HG02884 (cell line): ENCODE results near the gene VDAC1.
"Not testable (repeated sequence)": the region's sequence is repeated elsewhere in the genome, so short reads cannot be mapped to it uniquely, and the experiment has no call there.

Source experiments
- ATAC-seq: cut with Tn5 transposase; IDR thresholded peaks from one replicate; pipeline ENCODE4 v1.9.1; 2021; ENCODE audit warnings: mild to moderate bottlenecking, moderate library complexity; ENCODE audit not compliant: unreplicated experiment

Gene VDAC1, protein sequence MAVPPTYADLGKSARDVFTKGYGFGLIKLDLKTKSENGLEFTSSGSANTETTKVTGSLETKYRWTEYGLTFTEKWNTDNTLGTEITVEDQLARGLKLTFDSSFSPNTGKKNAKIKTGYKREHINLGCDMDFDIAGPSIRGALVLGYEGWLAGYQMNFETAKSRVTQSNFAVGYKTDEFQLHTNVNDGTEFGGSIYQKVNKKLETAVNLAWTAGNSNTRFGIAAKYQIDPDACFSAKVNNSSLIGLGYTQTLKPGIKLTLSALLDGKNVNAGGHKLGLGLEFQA

DNA sequence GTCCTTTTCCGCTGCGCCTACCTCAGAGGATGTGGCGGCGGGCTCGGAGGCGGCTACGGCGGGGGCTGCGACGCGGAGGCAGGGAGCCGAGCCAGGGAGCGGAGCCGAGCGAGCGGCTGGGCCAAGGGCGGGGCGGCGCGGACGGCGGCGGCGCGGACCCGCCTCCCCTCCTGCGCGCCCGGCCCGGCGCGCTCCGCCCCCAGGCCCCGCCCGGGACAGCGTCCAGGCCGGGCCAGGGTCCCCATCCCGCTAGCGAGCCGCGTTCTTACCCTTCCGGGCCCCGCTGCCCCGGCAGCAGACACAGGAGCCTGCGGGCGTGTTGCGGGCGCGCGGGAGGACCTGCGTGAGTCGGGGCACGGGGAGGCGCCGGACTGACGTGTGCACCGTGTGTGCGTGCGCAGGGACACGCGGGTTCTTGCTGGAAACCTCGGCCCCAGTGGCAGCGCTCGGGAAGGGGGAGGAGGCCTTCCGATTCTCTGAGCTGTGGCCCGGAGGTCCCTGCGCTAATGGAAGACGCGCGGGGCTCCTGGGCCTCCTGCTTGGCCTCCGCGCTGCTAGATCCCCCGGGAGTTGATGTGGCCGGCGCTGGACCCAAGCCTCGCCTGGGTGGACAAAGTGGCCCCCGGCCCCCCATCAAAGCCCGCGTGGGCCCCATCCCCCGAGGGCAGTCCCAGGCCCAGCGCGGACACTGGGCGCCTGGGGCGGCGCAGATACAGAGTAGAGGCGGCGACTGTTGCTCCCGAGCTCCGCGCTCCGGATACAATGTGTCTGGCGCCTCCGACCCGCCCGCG is at the start of gene VDAC1:
Gene VDAC1 (minus strand): TSS at position 350 of the 791 bp plus-strand sequence. CDS start 11,963 bp downstream, outside the sequence.
- peak; percentile 60 for ATAC-seq

DNA sequence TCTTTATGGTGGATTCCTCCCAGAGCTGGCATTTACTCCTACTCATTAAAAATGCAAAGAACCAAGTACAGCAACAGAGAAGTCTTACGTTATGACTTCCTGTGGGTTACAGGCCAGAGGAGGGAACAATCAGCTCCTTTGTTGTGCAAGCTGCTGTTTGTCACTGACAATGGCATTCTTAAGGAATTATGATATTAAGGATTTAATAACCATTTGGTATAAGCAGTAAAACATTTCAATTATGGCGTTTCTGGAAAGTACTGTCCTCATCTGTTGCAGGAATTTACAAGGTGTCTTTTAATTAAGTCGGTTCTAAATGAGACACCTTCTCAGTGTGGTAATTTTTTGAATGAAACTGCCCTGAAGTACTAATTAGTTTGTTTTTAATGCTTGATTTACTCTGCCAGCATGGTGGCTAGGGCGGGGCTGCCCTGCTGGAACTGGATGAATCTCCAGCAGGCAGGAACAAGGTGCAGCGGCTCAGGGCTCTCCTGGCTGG is 49.1 kb upstream of the VDAC1 start:
- no peak for ATAC-seq

DNA sequence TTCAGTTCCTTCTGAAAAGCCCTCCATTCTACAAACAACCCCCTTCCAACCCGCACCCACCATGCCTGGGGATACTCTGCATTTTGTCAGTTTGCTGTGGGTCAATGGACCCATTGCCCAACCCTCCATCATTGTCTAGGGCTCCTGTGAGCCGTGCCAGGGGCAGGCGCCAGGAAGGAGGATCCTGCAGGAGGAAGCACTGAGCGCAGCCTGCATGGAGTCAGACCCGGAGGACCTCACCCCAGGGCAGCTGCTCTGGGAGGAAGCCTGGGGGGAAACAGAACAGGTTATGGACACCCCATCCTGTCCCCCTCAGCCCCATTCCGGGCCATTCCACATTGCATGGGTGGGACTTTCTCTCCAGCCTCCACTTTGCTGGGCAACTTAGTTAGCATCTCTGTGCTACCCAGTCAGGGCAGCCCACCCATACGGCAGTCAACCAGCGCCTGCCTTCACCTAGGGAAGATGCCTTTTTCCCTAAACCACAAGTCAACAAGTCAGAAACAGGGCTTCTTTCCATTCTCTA is 48.6 kb upstream of the VDAC1 start:
- ATAC-seq: no peak

DNA sequence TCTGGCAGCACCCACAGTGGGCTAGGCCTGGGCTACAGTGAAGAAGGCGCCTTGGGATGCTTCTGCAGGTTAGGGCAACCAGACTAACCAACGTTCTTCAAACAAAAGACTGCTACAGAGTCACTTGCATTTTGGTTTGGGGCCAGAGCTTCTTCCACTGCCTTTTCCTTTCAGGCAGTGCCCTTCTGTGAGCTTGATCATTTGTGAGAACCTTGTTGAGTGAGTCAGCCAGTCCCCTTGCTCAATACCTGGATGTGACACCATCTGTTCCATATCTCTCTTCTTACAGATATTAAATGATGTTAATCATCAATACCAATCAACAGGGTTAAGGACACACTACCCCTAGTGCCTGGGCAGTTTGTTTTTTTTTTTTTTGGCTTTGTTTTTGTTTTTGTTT is 46.5 kb upstream of the VDAC1 start:
- ATAC-seq: no peak

DNA sequence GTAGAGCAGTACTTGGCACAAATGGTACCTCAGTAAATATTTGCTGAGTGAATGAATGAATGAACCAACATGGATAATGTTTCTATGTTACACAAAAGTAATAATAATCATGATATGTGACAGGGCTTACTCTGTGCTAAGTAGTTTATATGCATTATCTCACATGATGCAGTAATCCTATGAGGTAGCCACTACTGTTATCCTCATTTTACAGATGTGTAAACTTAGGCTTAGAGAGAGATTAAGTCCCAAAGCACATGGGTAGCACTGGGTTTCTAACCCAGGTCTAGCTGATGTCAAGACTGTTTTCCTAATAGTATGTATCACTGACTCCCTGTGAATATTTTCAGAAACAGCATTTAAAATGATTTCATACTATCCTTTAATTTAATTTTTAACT is 44.1 kb upstream of the VDAC1 start:
- ATAC-seq: no peak

DNA sequence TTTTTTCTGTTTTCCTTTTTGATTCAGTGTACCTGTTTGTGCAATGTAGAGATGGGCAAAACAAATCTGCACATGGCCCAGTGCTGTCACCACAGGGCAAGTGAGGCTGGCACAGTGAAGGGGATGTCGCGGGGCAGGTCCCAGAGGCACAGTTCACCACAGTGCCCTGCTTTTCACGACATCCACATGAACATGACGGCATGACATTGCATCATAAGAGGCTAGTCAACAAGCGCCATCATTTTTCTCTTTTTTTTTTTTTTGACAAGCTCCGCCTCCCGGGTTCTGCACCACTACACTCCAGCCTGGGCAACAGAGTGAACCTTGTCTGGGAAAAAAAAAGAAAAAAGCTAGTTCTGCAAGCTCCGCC is 42.9 kb upstream of the VDAC1 start:
- ATAC-seq: no peak

DNA sequence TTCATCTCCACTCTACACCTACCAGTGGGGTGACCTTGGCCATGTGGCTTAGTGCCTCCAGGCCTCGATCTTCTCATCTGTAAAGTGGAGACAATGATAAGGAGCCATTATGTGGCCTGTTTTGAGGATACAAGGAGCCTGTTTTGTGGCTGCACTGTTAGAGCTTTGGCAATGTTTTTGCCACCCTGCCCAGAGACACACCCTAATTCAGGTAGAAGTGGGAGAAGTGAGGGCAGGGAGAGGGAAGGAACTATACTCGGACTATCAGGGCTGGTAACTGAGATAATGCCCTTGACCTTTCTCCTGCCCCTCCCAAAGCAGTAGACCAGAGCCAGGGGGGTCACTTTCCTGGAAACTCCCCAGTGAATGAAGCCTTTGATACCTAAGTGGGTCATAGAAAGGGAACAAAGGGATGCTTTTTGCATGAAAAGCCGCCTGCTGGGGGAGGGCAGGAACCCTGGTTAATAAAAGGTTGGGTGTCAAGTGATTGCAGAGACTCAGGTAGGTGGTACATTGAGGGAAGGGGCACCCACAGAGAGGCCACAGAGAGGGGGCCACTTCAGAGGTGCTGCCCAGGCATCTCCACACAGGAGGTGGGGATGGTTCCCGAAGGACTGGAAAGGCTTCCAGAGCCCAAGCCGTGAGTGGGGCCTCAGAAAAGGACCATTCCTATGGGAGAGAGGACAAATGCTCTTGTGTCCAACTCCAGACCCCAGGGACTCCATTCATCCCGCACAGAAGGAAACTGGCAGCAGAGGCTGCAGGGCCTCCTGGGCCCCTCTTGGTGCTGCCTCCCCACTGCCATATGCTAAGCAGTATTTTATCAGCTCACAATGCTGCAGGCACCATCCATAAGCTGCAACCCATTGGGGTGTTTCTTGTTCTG is 42.3 kb upstream of the VDAC1 start:
- no peak for ATAC-seq

DNA sequence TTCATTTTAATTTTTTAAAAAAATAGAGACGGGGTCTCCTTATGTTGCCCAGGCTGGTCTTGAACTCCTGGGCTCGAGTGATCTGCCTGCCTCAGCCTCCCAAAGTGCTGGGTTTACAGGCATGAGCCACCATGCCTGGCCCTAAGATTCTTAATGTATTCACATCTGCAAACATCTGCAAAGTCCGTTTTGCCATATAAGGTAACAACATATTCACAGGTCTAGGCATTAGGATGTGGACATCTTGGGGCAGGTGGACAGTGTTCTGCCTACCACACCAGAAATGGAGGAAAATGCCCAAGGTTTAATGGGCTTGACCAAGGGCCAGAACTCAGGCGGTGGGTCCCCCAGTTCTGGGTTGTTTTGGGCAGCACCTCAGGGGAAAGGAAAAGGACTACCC is 41.6 kb upstream of the VDAC1 start:
- ATAC-seq: no peak

DNA sequence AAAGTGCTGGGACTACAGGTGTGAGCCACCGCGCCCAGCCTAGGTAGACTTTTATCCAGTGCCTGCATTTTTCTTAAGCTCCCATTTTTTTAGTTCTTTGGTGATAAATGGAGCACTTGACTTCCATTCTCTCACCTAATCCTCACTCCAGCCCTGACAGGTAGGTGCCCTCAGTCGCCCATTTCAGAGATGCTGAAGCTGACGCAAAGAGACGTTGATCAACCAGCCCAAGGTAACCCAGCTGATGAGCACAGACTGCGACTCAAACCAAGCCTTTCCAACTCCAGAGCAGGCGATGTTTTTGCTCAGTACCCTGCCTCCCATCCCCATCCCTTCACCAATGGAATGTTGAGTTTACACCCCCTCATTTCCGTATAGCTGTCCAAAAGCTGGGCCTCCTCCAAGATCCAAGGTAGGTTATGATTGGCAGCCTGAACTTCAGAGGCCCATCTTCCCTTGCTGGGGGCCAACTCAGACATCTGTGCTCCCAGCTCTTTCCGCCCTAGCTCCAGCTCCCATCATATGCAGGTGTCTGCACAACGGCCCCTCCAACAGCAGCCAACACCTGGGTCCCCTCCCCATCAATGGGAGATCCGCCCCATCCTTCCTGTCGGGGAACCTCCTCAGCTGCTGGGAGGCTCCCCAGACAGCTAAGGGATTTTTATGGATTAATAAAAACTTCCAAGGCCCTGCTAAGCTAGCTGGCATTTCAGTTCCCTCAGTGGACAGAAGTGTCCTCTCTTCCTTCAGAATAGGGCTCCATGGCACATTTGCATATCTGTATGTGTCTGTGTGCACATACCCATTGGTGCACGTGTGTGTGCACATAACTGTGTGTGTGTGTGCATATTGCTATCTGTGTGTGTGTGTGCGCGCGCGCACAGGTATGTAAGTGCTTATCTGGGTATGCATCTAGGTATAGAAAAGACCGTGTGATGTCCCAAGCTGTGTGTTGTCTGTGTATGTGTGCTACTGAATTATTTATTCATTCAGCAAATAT is 39.3 kb upstream of the VDAC1 start:
- no peak for ATAC-seq

DNA sequence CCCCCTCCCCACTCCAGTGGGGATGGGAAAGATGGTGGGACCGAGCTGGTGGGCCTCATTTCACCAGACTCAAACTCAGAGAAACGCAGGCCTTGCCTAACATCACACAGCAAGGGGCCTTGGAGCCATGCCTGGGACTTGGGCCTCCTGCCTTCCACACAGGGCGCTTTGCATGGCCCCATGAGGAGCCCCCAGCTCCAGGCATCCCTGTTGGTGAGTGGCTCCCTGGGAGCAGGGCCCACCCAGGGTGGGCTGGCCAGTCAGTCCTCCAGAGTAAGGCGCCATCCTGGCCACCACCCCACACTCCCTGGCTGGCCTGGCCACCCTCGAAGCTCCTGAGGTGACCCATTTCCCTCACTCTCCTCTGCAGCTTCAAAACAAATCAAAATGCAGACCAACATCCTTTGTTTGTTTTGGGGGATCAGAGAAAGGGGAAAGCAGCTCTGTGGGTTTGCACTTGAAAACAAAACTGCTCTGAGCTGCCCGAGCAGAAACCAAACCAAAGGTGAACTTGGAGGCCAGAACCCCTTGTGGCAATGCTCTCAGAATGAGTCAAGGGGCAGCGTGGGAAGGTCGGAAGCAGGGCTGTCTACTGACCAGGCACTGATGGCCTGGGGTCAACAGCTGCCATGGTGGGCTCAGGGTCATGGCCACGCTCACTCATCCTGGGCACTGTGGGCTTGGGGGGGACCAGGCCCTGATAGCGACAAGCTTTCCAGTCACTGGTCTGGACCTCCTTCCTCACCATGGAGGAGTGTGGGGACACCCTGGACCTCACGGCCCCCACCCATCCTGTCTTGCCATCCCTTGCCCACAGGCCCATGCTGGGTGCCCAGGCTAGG is 37.0 kb upstream of the VDAC1 start:
- ATAC-seq: no peak

DNA sequence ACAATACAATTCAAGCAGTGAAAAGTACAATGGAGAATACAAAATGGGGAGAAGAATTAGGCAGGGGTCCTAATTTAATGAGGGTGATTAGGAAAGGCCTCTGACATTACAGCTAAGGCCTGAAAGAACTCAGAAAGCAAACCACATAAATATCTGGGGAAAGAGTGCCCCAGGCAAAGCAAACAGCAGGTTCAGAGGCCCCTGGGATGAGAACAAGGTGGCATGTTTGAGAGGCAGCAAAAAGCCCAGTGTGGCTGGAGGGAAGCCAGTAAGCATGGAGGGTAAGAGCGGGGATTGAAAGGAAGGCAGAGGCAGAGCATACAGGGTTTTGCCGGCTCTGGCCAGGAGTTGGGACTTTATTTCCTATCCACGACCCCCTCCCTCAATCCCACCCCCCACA is 33.4 kb upstream of the VDAC1 start:
- ATAC-seq: no peak

DNA sequence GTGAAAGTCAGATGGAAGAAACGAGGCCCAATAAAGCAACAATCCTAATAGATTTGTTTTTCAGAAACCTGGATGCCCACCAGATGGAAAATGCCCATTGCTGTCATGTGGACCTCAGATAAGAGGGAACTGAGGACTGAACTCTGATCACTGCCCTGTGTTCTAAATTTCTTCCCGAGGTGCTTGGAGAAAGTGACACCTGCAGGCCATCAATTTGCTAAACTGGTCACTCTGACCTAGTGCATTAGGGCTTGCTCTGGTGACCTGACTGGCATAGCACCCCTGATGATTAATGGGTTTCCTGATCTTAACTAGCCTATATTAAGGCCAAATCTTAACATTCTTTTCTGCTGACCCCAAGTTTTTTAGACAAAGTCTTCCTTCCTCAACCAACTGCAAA is 32.4 kb upstream of the VDAC1 start:
- no peak for ATAC-seq

DNA sequence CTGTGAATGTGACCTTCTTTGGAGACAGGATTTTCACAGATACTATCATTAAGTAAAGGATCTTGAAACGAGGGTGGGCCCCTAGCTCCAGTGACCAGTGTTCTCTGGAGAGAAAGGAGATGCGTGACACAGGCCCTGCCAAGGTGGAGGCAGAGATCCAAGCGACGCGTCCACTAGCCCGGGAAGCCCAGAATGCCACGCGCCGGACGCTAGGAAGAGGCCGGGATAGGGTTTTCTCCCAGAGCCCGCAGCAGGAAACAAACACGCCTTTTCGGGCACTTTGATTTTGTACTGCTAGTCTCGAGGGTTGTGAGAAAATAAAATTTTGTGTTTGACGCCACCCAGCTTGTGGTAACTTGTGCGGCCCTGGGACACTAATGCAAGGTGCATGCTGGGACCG is 29.6 kb upstream of the VDAC1 start:
- ATAC-seq: no peak

DNA sequence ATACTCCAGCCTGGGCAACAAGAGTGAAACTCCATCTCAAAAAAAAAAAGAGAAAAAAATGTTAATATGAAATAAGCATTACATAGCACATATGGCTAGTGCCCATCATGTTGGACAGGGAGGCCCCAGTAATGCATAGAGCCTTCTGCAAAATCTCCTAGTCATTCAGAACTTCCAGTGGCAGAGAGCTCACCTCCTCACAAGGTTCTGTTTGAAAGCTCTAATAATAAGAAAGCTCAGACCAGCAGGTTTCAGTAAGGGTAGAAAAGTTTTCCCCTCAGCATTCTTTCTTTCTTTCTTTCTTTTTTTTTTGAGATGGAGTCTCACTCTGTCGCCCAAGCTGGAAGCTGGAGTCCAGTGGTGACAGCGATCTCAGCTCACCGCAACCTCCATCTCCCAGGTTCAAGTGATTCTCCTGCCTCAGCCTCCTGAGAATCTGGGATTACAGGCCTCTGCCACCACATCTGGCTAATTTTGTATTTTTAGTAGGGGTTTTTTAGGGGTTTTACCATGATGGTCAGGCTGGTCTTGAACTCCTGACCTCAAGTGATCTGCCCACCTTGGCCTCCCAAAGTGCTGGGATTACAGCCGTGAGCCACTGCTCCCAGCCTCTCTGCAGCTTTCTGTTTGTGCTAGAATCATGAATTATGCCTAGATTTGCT is 25.7 kb upstream of the VDAC1 start:
- not testable (repeated sequence) for ATAC-seq

DNA sequence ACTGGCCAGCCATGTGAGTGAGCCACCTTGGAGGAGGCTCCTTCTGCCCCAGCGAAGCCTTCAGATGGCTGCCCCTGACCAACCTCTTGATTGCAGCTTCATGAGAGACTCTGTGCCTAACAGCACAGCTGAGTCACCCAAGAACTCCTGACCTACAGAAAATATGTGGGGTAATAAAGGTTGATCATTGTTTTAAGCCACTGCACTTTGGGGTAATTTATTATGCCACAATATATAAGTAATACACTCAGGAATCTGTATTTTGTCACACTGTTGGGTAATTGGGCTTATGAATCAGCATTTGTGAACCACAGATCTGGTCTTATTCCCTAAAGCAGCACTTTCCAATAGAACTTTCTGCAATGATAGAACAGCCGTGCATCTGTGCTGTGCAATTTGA is 24.4 kb upstream of the VDAC1 start:
- ATAC-seq: no peak

DNA sequence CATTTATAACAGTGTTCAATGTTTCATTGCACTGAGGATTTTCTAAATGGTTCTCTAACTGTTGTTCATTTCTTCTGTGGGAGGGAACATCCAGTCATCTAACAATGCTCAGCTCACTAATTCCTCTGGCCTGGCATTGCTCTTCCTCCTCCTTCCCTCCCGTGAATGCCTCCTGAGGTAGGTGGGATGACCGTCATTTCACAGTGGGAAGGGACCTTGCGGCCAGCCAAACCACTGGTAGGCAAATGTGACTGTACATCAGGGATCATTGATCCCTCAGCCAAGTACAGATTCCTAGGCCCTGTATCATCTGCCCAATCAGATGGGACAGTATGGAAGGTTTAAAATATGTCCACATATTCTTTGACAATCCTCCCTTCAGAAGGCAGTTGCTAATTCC is 23.7 kb upstream of the VDAC1 start:
- ATAC-seq: no peak

DNA sequence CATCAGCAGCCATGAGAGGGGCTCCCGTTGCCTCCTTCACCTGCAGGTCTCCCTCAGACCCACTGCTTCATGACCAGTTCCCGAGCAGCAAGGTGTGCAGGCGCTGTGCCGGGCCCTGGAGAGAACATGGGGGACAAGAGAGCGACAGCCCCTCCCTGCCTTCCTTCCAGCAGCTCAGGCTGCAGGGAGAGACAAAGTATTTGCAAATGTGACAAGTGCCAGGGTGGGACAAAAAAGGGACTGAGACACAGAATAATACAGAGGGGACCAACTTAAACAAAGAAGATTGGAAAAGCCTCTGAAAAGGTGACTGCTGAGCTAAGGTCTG is 22.5 kb upstream of the VDAC1 start:
- no peak for ATAC-seq

DNA sequence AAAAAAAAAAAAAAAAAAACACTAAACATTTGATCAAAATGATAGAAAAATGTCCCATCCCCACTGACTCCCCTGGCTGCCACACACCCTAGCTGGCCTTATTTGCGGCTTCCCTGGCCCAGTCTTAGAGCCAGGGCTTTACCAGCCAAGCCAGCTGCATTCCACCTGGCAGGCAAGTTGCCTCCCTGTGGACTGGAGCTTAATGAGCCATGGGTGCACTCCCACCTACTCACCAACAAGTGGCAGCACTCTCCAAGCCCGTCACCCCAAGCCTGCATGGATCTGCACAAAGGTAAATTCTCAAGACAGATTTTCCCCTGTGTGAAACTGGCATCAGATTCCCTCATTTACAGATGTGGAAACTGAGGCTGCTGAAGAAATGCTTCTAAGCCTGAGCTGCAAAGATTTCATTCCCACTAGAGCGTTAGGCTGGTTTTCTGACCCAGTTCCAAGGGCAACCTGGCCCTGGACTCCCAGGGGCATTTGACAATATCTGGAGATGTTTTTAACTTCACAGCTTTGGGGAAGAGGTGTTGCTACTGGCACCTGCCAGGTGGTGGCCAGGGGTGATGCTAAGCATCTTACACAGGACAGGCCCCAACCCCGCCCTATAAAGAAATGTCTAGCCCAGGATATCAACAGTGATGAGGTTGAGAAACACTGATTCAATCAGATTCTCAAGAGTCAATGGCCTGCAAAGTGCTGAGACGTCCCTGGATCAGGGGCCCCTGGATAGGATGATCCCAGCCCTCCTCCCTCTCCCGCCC is 21.9 kb upstream of the VDAC1 start:
- no peak for ATAC-seq
